CD4-positive, alpha-beta T cell treated with Interleukin-4 for 1 hour (primary cell): ENCODE results near the gene ARL15.

Experiments
- DNase-seq, 2 donors: peaks; one replicate each; pipeline ENCODE4 v3.0.0-alpha.2; 2020 to 2022

The ARL15 gene

DNA sequence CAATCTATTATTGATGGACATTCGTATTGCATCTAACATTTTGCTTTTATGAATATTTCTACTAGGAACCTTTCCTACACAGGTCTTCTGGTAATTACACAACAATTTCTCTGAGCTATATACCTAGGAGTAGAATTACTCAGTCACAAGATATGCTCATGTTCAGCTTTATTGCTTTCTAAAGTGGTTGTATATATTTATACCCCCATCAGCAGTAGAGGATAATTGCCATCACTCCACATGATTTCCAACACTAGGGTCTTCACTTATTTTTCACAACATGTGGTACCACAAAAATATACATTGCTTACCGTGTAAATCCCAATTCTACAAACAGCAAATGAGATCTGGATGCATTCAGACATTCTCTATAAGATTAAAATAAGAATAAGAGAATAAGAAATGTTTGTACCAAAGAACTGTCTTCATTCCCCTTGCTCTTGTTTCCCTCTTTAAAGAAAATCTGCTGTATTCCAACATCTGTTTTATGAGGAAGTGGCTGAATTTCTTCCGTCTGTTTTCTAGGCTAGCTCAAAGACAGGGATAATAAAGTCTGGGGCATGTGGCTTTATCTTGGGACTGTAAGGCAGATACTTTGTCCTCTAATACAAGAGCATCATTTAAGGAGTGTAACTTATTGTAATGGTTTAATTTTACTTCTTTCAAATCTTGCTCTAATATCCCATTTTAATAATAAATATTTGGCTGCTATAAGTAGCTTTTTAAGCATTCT, 28.2 kb downstream of the ARL15 start:
- DNase-seq: no peak

GRCh38 chr5:54279960-54280359, 30.4 kb downstream of the ARL15 start:
- no peak for DNase-seq

DNA sequence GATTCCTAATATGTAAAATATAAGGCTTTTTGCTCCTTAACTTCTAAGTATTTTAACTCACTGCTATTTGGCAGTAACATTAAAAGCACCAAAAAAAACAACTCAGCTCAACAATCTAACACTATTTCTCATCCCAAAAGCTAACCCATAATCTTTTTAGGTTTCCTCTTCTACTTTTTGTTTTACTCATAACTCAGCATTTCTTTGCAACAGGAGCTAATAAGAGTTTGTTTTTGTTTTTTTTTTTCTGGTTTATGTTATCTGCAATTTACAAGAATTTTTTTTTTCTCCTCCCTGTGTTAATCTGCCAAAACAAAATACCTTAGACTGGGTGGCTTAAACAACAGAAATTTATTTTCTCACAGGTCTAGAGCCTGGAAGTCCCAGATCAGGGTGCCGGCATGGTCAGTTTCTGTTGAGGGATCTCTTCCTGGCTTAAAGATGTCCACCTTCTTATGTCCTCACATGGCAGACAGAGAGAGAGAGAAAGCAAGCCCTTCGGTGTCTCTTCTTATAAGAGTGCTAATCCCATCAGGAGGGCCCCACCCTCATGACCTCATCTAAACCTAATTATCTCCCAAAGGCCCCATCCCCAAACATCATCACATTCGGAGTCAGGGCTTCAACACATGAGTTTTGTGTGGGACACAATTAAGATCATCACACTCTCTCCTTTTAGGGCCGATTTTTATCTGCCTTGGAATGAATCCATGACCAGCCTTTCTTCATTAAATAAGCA, 31.2 kb downstream of the ARL15 start:
- DNase-seq: no peak

DNA sequence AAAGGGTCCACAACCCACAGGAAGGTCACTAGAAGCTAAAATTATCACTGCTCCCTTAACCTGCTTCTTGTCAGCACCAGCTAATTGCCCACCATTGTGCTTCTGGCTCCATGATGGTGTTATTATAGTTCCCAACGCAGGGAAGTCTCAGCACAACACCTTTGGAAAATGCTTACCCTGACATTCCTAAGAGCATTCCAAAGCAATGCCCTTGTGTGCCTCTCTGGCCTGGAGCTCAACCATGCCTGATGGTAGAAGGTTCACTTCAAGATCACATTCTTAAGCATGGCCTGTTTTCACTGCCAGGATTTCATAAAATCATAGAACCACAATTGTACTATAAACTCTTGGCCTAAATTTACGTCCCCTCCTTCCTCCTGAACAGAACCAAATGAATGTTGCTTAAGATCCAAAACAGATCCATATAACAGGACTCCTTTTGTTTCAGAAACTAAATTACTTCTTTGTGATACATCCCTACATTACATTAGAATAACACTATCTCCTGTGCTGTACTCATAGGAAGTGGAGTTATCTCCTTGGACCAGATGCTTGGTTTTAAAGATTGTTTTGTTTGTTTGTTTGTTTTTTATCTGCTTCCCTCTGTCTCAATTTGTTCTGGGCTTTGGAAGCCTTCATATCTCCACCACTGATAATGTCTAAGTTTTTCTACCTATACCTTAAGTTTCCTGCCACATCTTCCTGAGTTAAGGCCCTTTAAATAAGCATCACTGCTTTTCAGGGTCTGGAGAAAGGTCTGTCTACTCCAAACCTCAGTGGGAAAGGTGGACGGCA, 32.1 kb downstream of the ARL15 start:
- no peak for DNase-seq

DNA sequence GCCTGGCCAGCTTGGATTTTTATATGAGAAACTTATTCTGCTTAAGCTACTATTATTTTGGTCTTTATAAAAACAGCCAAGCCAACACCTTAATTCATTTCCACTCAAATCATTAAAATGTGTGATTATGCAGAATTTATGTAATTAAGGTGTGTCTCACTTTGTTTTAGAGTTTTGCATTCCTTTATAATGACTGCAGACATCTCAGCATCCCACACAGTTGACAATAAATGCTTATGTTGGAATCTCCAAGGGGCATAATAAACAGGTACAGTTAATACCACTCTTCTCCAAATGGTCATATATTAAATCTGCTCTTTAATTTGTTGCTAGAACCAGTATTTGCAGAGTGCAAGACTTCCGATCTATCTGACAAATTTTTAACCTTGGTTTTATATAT, 34.3 kb downstream of the ARL15 start:
- DNase-seq: no peak

DNA sequence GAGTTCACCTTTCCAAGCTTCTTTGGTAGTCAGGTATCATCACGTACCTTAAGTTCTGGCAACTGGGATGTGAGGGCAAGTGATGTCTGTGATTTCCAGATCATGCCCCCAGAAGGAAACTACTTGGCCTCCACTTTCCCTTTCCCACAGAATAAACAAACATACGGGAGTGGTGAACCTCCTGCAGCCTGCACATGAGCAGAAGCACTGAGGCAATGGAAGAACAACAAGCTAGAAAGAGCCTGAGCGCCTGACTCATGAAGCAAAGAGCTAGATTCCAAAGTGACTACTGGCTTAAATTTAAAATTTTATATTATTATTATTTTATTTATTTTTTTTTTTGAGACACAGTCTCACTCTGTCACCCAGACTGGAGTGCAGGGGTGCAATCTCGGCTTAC, 35.0 kb downstream of the ARL15 start:
- DNase-seq: no peak

DNA sequence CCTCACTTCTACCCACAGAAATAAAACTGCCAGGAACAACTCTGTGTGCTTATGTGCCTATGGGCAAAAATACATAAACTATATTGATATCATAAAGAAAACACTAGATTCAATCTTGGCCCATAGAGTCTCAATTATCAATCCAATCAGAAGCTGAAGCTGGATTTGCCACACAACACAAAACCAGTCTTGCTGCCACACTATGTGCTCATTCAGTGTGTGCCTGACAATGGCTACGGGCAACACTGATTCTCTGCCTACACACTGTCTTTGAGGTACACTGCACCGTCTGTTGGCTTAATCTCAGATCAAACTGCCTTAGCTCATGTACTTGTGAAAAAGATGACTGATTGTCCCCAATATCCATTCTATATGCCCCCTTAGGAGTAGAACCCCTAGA, 35.4 kb downstream of the ARL15 start:
- DNase-seq: no peak

- DNase-seq: no peak
Measured at GRCh38 chr5:54273715-54274114, 36.7 kb downstream of the ARL15 start.

DNA sequence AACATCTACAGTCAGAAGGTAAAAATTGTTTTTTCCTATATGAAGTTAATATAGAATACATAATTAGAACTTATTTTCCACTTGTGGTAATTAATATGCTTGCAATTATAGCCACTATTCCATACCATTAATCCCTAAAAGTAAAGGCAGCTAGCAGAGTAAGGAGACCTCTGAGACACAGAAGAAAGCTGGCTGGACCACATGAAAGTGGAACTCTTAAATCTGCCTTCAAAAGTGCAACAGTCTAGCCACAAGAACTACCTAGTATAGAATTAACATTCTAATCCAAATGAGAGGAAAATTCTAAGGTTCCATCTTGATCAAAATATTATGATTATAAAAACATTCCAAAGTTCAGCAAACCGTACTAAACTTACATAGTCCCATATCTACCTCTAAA, 37.6 kb downstream of the ARL15 start:
- DNase-seq: no peak

DNA sequence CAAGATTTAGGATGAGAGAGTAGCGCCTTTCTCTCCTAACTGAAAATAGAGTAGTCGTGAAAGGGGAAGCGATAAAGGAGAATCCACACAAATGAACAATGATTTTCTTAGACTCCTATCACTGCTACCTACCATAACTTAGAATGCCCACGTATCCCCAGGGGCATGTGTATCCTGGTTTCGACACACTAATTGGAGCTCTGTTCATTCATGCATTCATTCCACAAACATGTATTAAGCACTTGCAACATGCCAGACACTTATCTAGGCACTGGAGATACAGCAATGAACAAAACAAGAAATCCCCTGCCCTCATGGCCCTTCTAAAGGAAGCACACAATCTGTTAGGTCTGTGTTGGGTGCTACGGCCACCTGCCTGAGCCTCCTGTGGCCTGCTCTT, 40.0 kb downstream of the ARL15 start:
- DNase-seq: no peak

- no peak for DNase-seq
Measured at GRCh38 chr5:54264574-54264973, 45.8 kb downstream of the ARL15 start.

DNA sequence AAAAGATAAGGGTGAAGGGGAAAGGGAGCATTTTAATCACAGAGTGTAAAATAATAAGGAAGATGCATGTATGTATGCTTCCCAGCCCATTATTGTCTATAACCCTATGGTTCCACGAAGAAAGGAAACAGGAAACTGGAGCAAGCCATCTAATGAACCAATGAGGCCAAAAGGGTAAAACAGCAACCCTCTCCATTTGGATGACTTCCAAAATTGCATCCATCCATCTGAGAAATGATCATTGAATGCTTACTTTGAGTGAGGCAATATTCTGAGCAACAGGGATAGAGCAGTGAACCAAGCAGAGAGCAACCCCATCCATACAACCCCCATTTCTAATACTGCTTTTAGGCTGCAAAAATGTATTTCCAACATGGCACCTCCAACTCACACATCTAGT, 46.9 kb downstream of the ARL15 start:
- DNase-seq: no peak

- no peak for DNase-seq
Measured at GRCh38 chr5:54261596-54261995, 48.8 kb downstream of the ARL15 start.

GRCh38 chr5:54259981-54260380, 50.4 kb downstream of the ARL15 start:
- no peak for DNase-seq

DNA sequence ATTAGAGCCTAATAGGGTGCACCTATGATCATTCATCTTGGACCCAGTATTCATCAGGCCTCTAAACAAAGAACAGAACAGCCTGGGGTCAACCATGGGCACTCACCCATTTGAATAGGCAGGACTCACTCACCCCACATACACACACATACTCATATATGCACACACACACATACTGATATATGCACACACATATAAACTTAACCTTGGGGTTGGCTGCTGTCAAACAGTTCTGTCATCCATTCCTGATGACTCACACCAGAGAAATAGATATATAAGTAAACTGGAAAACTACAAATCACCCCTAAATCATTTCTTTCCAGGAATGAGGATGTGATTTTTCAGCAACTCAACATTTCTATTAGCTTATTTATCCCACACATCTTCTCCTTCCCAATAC, 51.3 kb downstream of the ARL15 start:
- DNase-seq: no peak

DNA sequence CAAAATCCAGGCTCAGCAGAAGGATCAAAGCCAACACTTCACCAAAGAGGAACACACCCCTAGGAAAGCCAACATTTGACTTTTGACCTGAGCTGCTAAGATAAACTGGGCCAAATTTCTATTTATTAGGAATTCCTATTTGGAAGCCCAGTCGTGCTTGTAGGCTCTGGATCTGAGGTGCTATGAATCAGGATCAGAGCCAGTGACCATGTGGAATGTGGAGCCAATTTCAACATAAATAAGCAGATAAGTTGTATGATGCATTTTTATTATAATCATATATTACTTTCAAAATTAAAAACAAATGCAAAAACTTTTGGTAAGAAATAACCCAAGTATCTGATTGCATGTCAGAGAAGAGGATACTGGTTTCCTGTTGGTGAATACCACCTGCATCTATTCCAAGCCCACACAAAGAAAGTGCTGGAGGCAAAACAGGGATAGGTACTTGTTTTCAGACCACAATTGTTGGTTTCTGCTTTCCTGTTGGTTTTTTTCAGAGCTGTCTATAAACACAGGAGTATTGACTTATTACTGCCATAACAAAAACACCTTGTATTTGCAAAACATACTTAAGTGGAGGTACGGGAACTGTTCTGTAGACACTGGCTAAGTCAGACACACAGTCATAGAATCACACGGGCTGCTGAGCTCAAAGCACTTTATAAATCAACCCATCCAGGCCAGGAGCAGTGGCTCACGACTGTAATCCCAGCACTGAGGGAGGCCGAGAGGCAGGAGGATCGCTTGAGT, 52.8 kb downstream of the ARL15 start:
- DNase-seq: no peak

DNA sequence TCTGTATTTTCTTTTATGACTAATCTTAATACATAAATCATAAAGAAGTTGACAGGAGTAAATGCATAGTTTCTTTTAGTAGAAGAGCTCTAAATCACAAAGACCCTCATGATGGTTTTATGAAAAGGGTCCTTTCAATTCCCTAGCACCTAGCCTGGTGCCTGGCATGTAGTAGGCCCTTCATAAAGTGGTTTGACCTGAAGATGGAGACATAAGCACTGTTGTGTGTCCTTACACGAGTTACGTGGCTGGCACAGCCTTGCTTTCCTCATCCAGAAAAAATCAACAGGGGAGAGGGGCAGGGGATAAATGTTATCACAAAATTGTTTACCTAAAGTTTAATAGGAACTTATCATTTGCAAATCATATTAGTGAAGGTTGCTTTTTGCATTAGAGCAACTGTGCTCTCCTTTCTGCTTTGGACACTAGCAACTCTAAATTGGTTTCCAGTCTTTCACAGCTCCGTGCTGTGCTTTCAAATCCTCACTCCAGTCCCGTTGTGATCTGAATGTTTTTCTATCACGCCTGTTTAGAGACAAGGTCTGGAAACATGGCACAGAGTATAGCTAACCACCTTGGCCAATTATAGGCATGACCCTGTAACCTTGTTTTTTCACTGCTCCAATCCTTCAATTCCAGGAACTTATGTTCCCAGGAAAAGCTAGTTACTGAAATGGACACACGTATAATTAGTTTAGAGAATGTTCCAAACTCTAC, 55.7 kb downstream of the ARL15 start:
- no peak for DNase-seq

- no peak for DNase-seq
Measured at GRCh38 chr5:54251981-54252380, 58.4 kb downstream of the ARL15 start.

DNA sequence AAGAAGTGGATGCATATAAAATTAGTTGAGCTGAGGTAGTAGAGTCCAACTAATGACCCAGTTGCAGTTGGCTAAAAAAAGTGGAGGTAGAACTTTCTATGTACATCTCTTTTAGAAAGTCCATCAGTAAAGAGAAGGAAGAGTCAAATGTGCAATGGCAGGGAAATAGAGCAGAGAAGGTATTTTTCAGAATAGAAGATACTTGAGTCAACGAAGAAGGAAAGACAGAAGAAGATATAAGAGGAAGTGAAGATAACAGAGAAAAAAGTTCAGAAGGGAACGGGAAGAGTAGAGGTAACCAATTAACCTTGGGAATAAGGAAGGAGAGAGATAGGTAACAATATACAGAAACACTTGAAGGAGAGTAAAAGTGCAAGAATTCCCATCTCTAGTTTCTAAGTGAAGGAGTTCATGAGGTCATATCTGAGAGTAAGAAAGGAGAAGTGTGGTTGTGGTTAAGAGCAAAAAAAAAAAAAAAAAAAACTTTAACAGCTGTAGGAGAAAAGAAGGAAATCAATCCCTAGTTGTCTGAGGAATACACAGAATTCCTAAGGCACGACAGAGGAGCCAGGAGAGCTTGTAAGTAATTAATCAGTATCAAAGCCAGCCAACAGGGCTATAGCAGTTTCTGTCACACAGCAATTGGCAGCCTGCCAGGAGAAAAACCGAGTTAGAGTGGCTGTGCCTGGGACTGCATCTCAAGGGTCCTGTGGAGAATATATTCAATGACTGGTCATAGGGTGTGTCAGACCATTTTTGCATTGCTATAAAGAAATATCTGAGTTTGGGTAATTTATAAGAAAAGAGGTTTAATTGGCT, 61.0 kb downstream of the ARL15 start:
- DNase-seq: peak in 1 of 2 donors; percentile 13

GRCh38 chr5:54247226-54247625, 63.1 kb downstream of the ARL15 start:
- DNase-seq: no peak

GRCh38 chr5:54243483-54244080, 66.8 kb downstream of the ARL15 start:
- peak; percentile 17 to 42 for DNase-seq
